GM19043 (cell line): ENCODE results near the gene CEP104.
"Not testable (repeated sequence)": the region's sequence is repeated elsewhere in the genome, so short reads cannot be mapped to it uniquely, and the experiment has no call there.

Source experiments
- ATAC-seq: cut with Tn5 transposase; IDR thresholded peaks from one replicate; pipeline ENCODE4 v1.9.1; 2021; ENCODE audit warnings: low read depth; ENCODE audit not compliant: unreplicated experiment

Gene CEP104

GRCh38 chr1:3828391-3828790 lies 28.6 kb downstream of the CEP104 start:
- no peak for ATAC-seq

- ATAC-seq: no peak
Measured at GRCh38 chr1:3827813-3828307, 29.2 kb downstream of the CEP104 start.

- ATAC-seq: no peak
Measured at GRCh38 chr1:3825356-3825755, 31.7 kb downstream of the CEP104 start.

GRCh38 chr1:3824650-3825049 lies 32.4 kb downstream of the CEP104 start:
- ATAC-seq: no peak

- no peak for ATAC-seq
Measured at GRCh38 chr1:3822421-3822820, 34.6 kb downstream of the CEP104 start.

- ATAC-seq: no peak
Measured at GRCh38 chr1:3821908-3822307, 35.1 kb downstream of the CEP104 start.

GRCh38 chr1:3821447-3821846 lies 35.6 kb downstream of the CEP104 start:
- ATAC-seq: no peak

GRCh38 chr1:3821004-3821403 lies 36.0 kb downstream of the CEP104 start:
- ATAC-seq: no peak

- ATAC-seq: no peak
Measured at GRCh38 chr1:3820316-3820715, 36.7 kb downstream of the CEP104 start.

- ATAC-seq: no peak
Measured at GRCh38 chr1:3819771-3820200, 37.2 kb downstream of the CEP104 start.

- ATAC-seq: no peak
Measured at GRCh38 chr1:3817821-3818597, 39.0 kb downstream of the CEP104 start.

- no peak for ATAC-seq
Measured at GRCh38 chr1:3817138-3817740, 39.8 kb downstream of the CEP104 start.

- no peak for ATAC-seq
Measured at GRCh38 chr1:3816331-3817137, 40.5 kb downstream of the CEP104 start.

- no peak for ATAC-seq
Measured at GRCh38 chr1:3814771-3815561, 42.0 kb downstream of the CEP104 start.

- no peak for ATAC-seq
Measured at GRCh38 chr1:3814065-3814464, 42.9 kb downstream of the CEP104 start.

- ATAC-seq: no peak
Measured at GRCh38 chr1:3811595-3811911, 45.5 kb downstream of the CEP104 start.

- not testable (repeated sequence) for ATAC-seq
Measured at GRCh38 chr1:3810149-3810761, 46.8 kb downstream of the CEP104 start.

- no peak for ATAC-seq
Measured at GRCh38 chr1:3809680-3810079, 47.3 kb downstream of the CEP104 start.

- no peak for ATAC-seq
Measured at GRCh38 chr1:3807769-3808168, 49.2 kb downstream of the CEP104 start.

GRCh38 chr1:3805038-3805437 lies 52.0 kb downstream of the CEP104 start:
- ATAC-seq: no peak
